ENCODE results near the gene KIAA1755. TPM values are rescaled to one million over a fixed set of nuclear protein-coding genes. Genes with fewer than 3 reads are reported as not detected.

Gene KIAA1755
- total and polyA plus RNA-seq, 9 of the 15 experiments (the other 6 are each of a cell fraction or from before 2014, with no cell fraction given) = not detected

- TF ChIP-seq POLR3A (IDR thresholded peaks at IDR 0.05; ENCODE audit: borderline replicate concordance, extremely low read depth, insufficient read depth, insufficient read length) = no peak
- no peak for TF ChIP-seq SRSF7 (optimal IDR thresholded peaks at IDR 0.05; ENCODE audit: low read depth, low read length)
- no peak for TF ChIP-seq FOXJ3 (CRISPR knock-in tag; IDR thresholded peaks at IDR 0.05)
- no peak for TF ChIP-seq CREB5 (CRISPR knock-in tag; IDR thresholded peaks at IDR 0.05)
- TF ChIP-seq PRMT5 (CRISPR knock-in tag; IDR thresholded peaks at IDR 0.05) = no peak
- no peak for TF ChIP-seq PTTG1 (tag; IDR thresholded peaks at IDR 0.05; ENCODE audit: low read depth)
- no peak for TF ChIP-seq SRSF3 (IDR thresholded peaks at IDR 0.05; ENCODE audit: insufficient read depth, low read length)
- TF ChIP-seq RUNX1 (IDR thresholded peaks at IDR 0.05; ENCODE audit: low read depth) = no peak
- no peak for TF ChIP-seq E2F4 (CRISPR knock-in tag; IDR thresholded peaks at IDR 0.05; ENCODE audit: low read depth)
- TF ChIP-seq FIP1L1 (IDR thresholded peaks at IDR 0.05; ENCODE audit: low read depth, low read length, poor library complexity, severe bottlenecking) = no peak
- TF ChIP-seq ZNF140 (CRISPR knock-in tag; IDR thresholded peaks at IDR 0.05) = no peak
- no peak for TF ChIP-seq ZNF239 (CRISPR knock-in tag; IDR thresholded peaks at IDR 0.05)
- no peak for TF ChIP-seq SNRNP70 (optimal IDR thresholded peaks at IDR 0.05; ENCODE audit: low read depth, low read length)
- no peak for TF ChIP-seq CBFA2T2 (conservative IDR thresholded peaks at IDR 0.05)
- TF ChIP-seq CBX2 (IDR thresholded peaks at IDR 0.05; ENCODE audit: insufficient read depth, low read length, poor library complexity, severe bottlenecking) = no peak
- TF ChIP-seq ZFP1 (CRISPR knock-in tag; IDR thresholded peaks at IDR 0.05) = no peak
- no peak for TF ChIP-seq ZNF274 (IDR thresholded peaks at IDR 0.05; ENCODE audit: borderline replicate concordance, low read depth, low read length)
- no peak for TF ChIP-seq MXD1 (CRISPR knock-in tag; IDR thresholded peaks at IDR 0.05; ENCODE audit: borderline replicate concordance, poor library complexity, severe bottlenecking)
- TF ChIP-seq GTF2B (IDR thresholded peaks at IDR 0.05; ENCODE audit: extremely low read depth, insufficient read length) = no peak
- no peak for TF ChIP-seq ZC3H11A (IDR thresholded peaks at IDR 0.05; ENCODE audit: low read depth, low read length)
- ATAC-seq (no peak), DNase-seq (ENCODE audit: extremely low read depth in 1 of 4, low spot score in 3 of 4) (no peak), FAIRE-seq (no peak)
- H3K4me2 ChIP-seq (ENCODE audit: insufficient read depth, low read length) = no peak overlapping the region
- 0% methylated on average over 5 of the region's 5 CpGs for WGBS (ENCODE audit: insufficient coverage, low coverage, missing lambda C conversion rate)
- intact Hi-C loops (cut with micrococcal nuclease) (no loop called here), in situ Hi-C loops (cut with MboI) (no loop called here)
- ChIA-PET POLR2A (interaction anchor here (0.7 kb wide), 1 partner anchor 33 kb away, joined by 3 read pairs; no protein-coding TSS in a partner anchor), CTCF (ENCODE audit: low intra/inter-chr PET ratio) (no interaction called here)
- no TSS peak for BruUV-seq (replicated peaks)
- no peaks in the 10 kb centered on the region for H3K79me2 ChIP-seq (ENCODE audit: control insufficient read depth, insufficient read depth, low read length)
- H3K9ac ChIP-seq (ENCODE audit: insufficient read depth in 1 of 2, low read depth in 2 of 2, low read length in 2 of 2) = no peak overlapping the region
- no peaks in the 10 kb centered on the region for H4K20me1 ChIP-seq (replicated peaks; ENCODE audit: control insufficient read depth, insufficient read depth, low read length)
- no peak overlapping the region for H2AFZ ChIP-seq (ENCODE audit: low read depth, low read length)
- H3K27me3 ChIP-seq (ENCODE audit: control insufficient read depth in 2 of 2, insufficient read depth in 2 of 2, low read length in 2 of 2) = peaks cover 0 to 27% of the 10 kb centered on the region in 2 experiments; a peak in 3 of 5 replicates
- H3K9me1 ChIP-seq (ENCODE audit: control insufficient read depth, insufficient read depth, low read length) = no peaks in the 10 kb centered on the region
- no peak overlapping the region for H3K4me3 ChIP-seq
- H3K4me1 ChIP-seq (replicated peaks in 1 of 2; ENCODE audit: control insufficient read depth in 2 of 2, insufficient read depth in 2 of 2, low read length in 2 of 2) = no peaks in the 10 kb centered on the region
- no peaks in the 10 kb centered on the region for H3K36me3 ChIP-seq (ENCODE audit: control insufficient read depth, insufficient read depth, low read length)
- no peak overlapping the region for H3K27ac ChIP-seq (ENCODE audit: extremely low read depth, low read depth, low read length)
- H3K9me3 ChIP-seq (replicated peaks; ENCODE audit: control insufficient read depth, insufficient read depth, low read depth, low read length) = no peaks in the 10 kb centered on the region
Observed at GRCh38 chr20:38267901-38268514, 7.5 kb upstream of the KIAA1755 start.

Data from K562 (cell line).